Measurements from ENCODE around the gene MCM6.

Gene MCM6

GRCh38 chr2:135792401-135793150 is 83.7 kb downstream of the MCM6 start:
- no peak overlapping the region for H3K4me3 ChIP-seq (ENCODE audit: low read depth, low read length)
- TF ChIP-seq CTCF (IDR thresholded peaks at IDR 0.05; ENCODE audit: insufficient read depth, low read depth, low read length, missing control alignments), result no peak
- peak; percentile 57 for DNase-seq (ENCODE audit: low read depth)

GRCh38 chr2:135791418-135792190 is 84.6 kb downstream of the MCM6 start:
- TF ChIP-seq CTCF (IDR thresholded peaks at IDR 0.05; ENCODE audit: insufficient read depth, low read depth, low read length, missing control alignments), result no peak
- no peak for DNase-seq (ENCODE audit: low read depth)
- H3K4me3 ChIP-seq (ENCODE audit: low read depth, low read length), result no peak overlapping the region

GRCh38 chr2:135790423-135790822 is 85.8 kb downstream of the MCM6 start:
- no peak overlapping the region for H3K4me3 ChIP-seq (ENCODE audit: low read depth, low read length)
- TF ChIP-seq CTCF (IDR thresholded peaks at IDR 0.05; ENCODE audit: insufficient read depth, low read depth, low read length, missing control alignments), result no peak
- no peak for DNase-seq (ENCODE audit: low read depth)
